H1 (cell line): ENCODE results near the gene CYP1A2. TPM values are rescaled to one million over a fixed set of nuclear protein-coding genes. Genes with fewer than 3 reads are reported as not detected.
"Not testable (repeated sequence)": the region's sequence is repeated elsewhere in the genome, so short reads cannot be mapped to it uniquely, and the experiment has no call there.

Experiments used
- CTCF ChIA-PET: fragments of 300-600 bp; sonication (Branson Sonifier 250); formaldehyde crosslinking; loops from one replicate; lab custom pipeline; 2021; ENCODE audit not compliant: partially characterized antibody; lab: Charles Lee
- POLR2A ChIA-PET: fragments of 300-600 bp; sonication (Branson Sonifier 250); formaldehyde crosslinking; loops from one replicate; lab custom pipeline; 2021; ENCODE audit warnings: inconsistent platforms; ENCODE audit not compliant: partially characterized antibody; lab: Charles Lee
- DNase-seq, 2 experiments: peaks; one replicate each; pipeline versions ENCODE4 v3.0.0 to v3.0.0-alpha.2; 2010 to 2022; ENCODE audit warnings: low spot score in 2 of 2, low read depth in 1 of 2, mixed read lengths in 1 of 2
- FAIRE-seq: peaks from 2 replicates; lab custom pipeline; 2011; peaks lifted over from hg19 to GRCh38; lab: Jason Lieb, UNC
- H2AFZ ChIP-seq: 2 replicates; pipeline ENCODE4 v1.8.1; 2012; ENCODE audit warnings: low read length, inconsistent platforms
- H2AK5ac ChIP-seq: 2 replicates; pipeline ENCODE4 v1.6.1; 2013; ENCODE audit warnings: low read depth, low read length
- H2BK120ac ChIP-seq: replicated peaks from 2 replicates; pipeline ENCODE3; 2013; ENCODE audit warnings: low read depth, low read length, inconsistent platforms
- H2BK12ac ChIP-seq: 2 replicates; pipeline ENCODE4 v1.6.1; 2013; ENCODE audit warnings: low read depth, low read length
- H2BK15ac ChIP-seq: 2 replicates; pipeline ENCODE4 v1.6.1; 2013; ENCODE audit warnings: low read length
- H2BK20ac ChIP-seq: 2 replicates; pipeline ENCODE4 v1.6.1; 2013; ENCODE audit warnings: low read length
- H2BK5ac ChIP-seq: 2 replicates; pipeline ENCODE4 v1.6.1; 2013; ENCODE audit warnings: low read depth, low read length
- H3K14ac ChIP-seq: 2 replicates; pipeline ENCODE4 v1.6.1; 2013; ENCODE audit warnings: inconsistent platforms; ENCODE audit not compliant: insufficient read length
- H3K18ac ChIP-seq: 2 replicates; pipeline ENCODE4 v1.6.1; 2013; ENCODE audit warnings: low read length; ENCODE audit errors: extremely low read depth
- H3K23ac ChIP-seq: 2 replicates; pipeline ENCODE4 v1.6.1; 2013; ENCODE audit warnings: inconsistent platforms; ENCODE audit not compliant: insufficient read length
- H3K23me2 ChIP-seq: 2 replicates; pipeline ENCODE4 v1.6.1; 2013; ENCODE audit warnings: low read depth, low read length
- H3K27ac ChIP-seq: 2 replicates; pipeline ENCODE4 v1.6.1; 2011; ENCODE audit warnings: low read depth, low read length, inconsistent platforms
- H3K27me3 ChIP-seq, 4 experiments: replicated peaks in 1 of 4; 1 replicate in 1 of 4; 2 replicates in 3 of 4; pipeline versions ENCODE4 v1.6.1 to v1.8.1; 2011 to 2013; ENCODE audit warnings: low read length in 3 of 4, mild to moderate bottlenecking in 3 of 4, inconsistent platforms in 2 of 4, mixed read lengths in 2 of 4, moderate library complexity in 1 of 4; ENCODE audit not compliant: control insufficient read depth in 3 of 4, insufficient read depth in 3 of 4; ENCODE audit errors: extremely low read depth in 1 of 4
- H3K36me3 ChIP-seq, 4 experiments: 2 replicates each; pipeline versions ENCODE4 v1.6.1 to v1.8.1; 2011 to 2013; ENCODE audit warnings: mild to moderate bottlenecking in 4 of 4, low read length in 3 of 4, moderate library complexity in 2 of 4, control low read depth in 1 of 4, inconsistent platforms in 1 of 4; ENCODE audit not compliant: insufficient read depth in 4 of 4, control insufficient read depth in 2 of 4
- H3K4ac ChIP-seq: replicated peaks from 2 replicates; pipeline ENCODE3; 2013; ENCODE audit warnings: low read length, low read depth, mixed read lengths, inconsistent platforms; ENCODE audit not compliant: insufficient read length
- H3K4me1 ChIP-seq, 4 experiments: replicated peaks in 1 of 4; 1 replicate in 1 of 4; 2 replicates in 3 of 4; pipeline versions ENCODE4 v1.6.1 to v1.8.1; 2011 to 2013; ENCODE audit warnings: low read length in 3 of 4, inconsistent platforms in 2 of 4, mixed read lengths in 1 of 4; ENCODE audit not compliant: insufficient read depth in 4 of 4, control insufficient read depth in 3 of 4
- H3K4me2 ChIP-seq, 2 experiments: 2 replicates each; pipeline versions ENCODE4 v1.6.1 to v1.8.1; 2011 to 2013; ENCODE audit warnings: low read depth in 2 of 2, low read length in 2 of 2, control low read depth in 1 of 2, inconsistent platforms in 1 of 2, mild to moderate bottlenecking in 1 of 2; ENCODE audit not compliant: insufficient read depth in 1 of 2
- H3K4me3 ChIP-seq, 4 experiments: fragments of 200-600, 300-600 bp in 1 of 4; sonication (generic), shearing (Covaris generic), sonication (Bioruptor Twin) in 1 of 4; 2 replicates each; pipeline versions ENCODE4 v1.5.1 to v1.8.1; 2011 to 2016; ENCODE audit warnings: low read length in 4 of 4, low read depth in 3 of 4, control low read depth in 2 of 4, inconsistent platforms in 2 of 4, mild to moderate bottlenecking in 2 of 4, mixed read lengths in 1 of 4, moderate library complexity in 1 of 4; ENCODE audit not compliant: insufficient read depth in 2 of 4; ENCODE audit errors: extremely low read depth in 1 of 4
- H3K56ac ChIP-seq: replicated peaks from 2 replicates; pipeline ENCODE3; 2013; ENCODE audit warnings: low read depth, mild to moderate bottlenecking, mixed read lengths, low read length, inconsistent platforms; ENCODE audit not compliant: insufficient read length
- H3K79me1 ChIP-seq: 2 replicates; pipeline ENCODE4 v1.6.1; 2013; ENCODE audit warnings: low read depth, low read length, control low read depth
- H3K79me2 ChIP-seq, 2 experiments: 2 replicates each; pipeline versions ENCODE4 v1.6.1 to v1.8.1; 2012 to 2013; ENCODE audit warnings: low read length in 2 of 2, mild to moderate bottlenecking in 2 of 2, inconsistent platforms in 1 of 2; ENCODE audit not compliant: insufficient read depth in 2 of 2, control insufficient read depth in 1 of 2
- H3K9ac ChIP-seq, 4 experiments: replicated peaks in 1 of 4; 1 replicate in 1 of 4; 2 replicates in 3 of 4; pipeline versions ENCODE4 v1.6.1 to v1.8.1; 2011 to 2013; ENCODE audit warnings: low read depth in 3 of 4, low read length in 3 of 4, control low read depth in 2 of 4, mild to moderate bottlenecking in 2 of 4, moderate library complexity in 2 of 4, inconsistent platforms in 1 of 4; ENCODE audit errors: extremely low read depth in 1 of 4
- H3K9me3 ChIP-seq, 2 experiments: 2 replicates each; pipeline versions ENCODE4 v1.6.1 to v1.8.1; 2012 to 2013; ENCODE audit warnings: mild to moderate bottlenecking in 2 of 2, moderate library complexity in 2 of 2, control low read depth in 1 of 2, inconsistent platforms in 1 of 2, low read depth in 1 of 2, low read length in 1 of 2, mixed read lengths in 1 of 2; ENCODE audit not compliant: insufficient read depth in 2 of 2
- H4K20me1 ChIP-seq, 2 experiments: replicated peaks in 1 of 2; 2 replicates each; pipeline versions ENCODE3 to v1.8.1; 2011 to 2013; ENCODE audit warnings: inconsistent platforms in 2 of 2, low read length in 2 of 2, mild to moderate bottlenecking in 1 of 2; ENCODE audit not compliant: insufficient read depth in 2 of 2, control insufficient read depth in 1 of 2
- H4K5ac ChIP-seq: 2 replicates; pipeline ENCODE4 v1.6.1; 2013; ENCODE audit warnings: low read length, low read depth, mixed read lengths, inconsistent platforms; ENCODE audit not compliant: insufficient read length
- H4K8ac ChIP-seq: 2 replicates; pipeline ENCODE4 v1.8.0; 2013; ENCODE audit warnings: mild to moderate bottlenecking, moderate library complexity, low read length, inconsistent platforms; ENCODE audit not compliant: insufficient read depth; ENCODE audit errors: extremely low read depth
- H4K91ac ChIP-seq: replicated peaks from 2 replicates; pipeline ENCODE3; 2013; ENCODE audit warnings: low read length, mixed read lengths, inconsistent platforms; ENCODE audit not compliant: insufficient read length
- WGBS, 2 experiments: shearing (Covaris generic) in 1 of 2; methylation state at CpG; one replicate each; pipeline versions ENCODE4 v1.1.6 to v1.1.7; 2013 to 2015; ENCODE audit warnings: low lambda C conversion rate in 2 of 2, mixed read lengths in 2 of 2, inconsistent platforms in 1 of 2, low coverage in 1 of 2, missing lambda C conversion rate in 1 of 2; ENCODE audit not compliant: insufficient replicate concordance in 2 of 2, insufficient coverage in 1 of 2, insufficient read length in 1 of 2; ENCODE audit errors: extremely low coverage in 1 of 2, missing lambda C conversion rate in 1 of 2; 5-methylcytosine and 5-hydroxymethylcytosine counted together
- polyA plus RNA-seq, 7 experiments: library from polyadenylated mRNA; depleted of rRNA in 3 of 7; stranded (reverse) in 5 of 7; unstranded in 2 of 7; fragments of >200 nt in 5 of 7; fragments of 200-250 nt in 2 of 7; gene quantifications; 1 replicate in 5 of 7; 2 replicates in 1 of 7; 4 replicates in 1 of 7; pipeline versions ENCODE4 v1.2.1 to v1.2.3, GENCODE V29; 2011 to 2013; ENCODE audit warnings: missing spikeins in 2 of 7, mixed read lengths in 2 of 7
- total RNA-seq: library from RNA; stranded (reverse); fragmentation: NEBNext Ultra II Directional; extraction: Animal tissue kit (Norgen Biotek cat#: 25700); gene quantifications from 2 replicates; pipeline ENCODE4 v1.2.1, GENCODE V29; 2021

The CYP1A2 gene
- total and polyA plus RNA-seq, 2 of the 8 experiments (the other 6 are each of a cell fraction or from before 2014, with no cell fraction given): not detected

DNA sequence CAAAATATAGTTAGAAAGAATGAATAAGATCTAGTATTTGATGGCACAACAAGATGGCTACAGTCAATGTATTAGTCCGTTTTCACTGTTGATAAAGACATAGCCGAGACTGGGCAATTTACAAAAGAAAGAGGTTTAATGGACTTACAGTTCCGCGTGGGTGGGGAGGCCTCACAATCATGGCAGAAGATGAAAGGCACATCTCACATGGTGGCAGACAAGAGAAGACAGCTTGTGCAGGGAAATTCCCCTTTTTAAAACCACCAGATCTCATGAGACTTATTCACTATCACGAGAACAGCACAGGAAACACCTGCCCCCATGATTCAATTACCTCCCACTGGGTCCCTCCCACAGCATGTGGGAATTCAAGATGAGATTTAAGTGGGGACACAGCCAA, 10.4 kb upstream of the CYP1A2 start:
- not testable (repeated sequence) for H3K9me3 ChIP-seq, FAIRE-seq, H3K79me1 ChIP-seq, H3K79me2 ChIP-seq, H4K8ac ChIP-seq, H3K4me3 ChIP-seq, H3K56ac ChIP-seq, H2BK15ac ChIP-seq, H2BK5ac ChIP-seq, H2AK5ac ChIP-seq, H2AFZ ChIP-seq, H4K91ac ChIP-seq, H2BK20ac ChIP-seq, H3K23me2 ChIP-seq, H3K23ac ChIP-seq, H3K4me1 ChIP-seq, H2BK120ac ChIP-seq, H2BK12ac ChIP-seq, H3K36me3 ChIP-seq, H3K14ac ChIP-seq, H3K4ac ChIP-seq, H3K9ac ChIP-seq, H3K18ac ChIP-seq, H4K20me1 ChIP-seq, H3K27ac ChIP-seq, H3K4me2 ChIP-seq, DNase-seq, H4K5ac ChIP-seq, H3K27me3 ChIP-seq
- 74% methylated on average over 5 of the region's 5 CpGs; no CpG with 5 or more reads in 1 of the 2 experiments for WGBS, 2 experiments
- ChIA-PET CTCF (interaction anchor here (1.3 to 2.2 kb wide), 2 partner anchors 31 to 102 kb away, joined by 3 to 9 read pairs; no protein-coding TSS in a partner anchor), POLR2A (interaction anchor here (0.7 kb wide), 1 partner anchor 22 kb away, joined by 4 read pairs; no protein-coding TSS in a partner anchor)
